UCSD-AML1 (cell line): ENCODE measurements around the gene MYO16.
A peak's percentile ranks its signal among the peaks of the same experiment; 100 is the strongest.

Experiments used
- DNase-seq: peaks from one replicate; lab custom pipeline; 2025; ENCODE audit not compliant: unreplicated experiment; lab: John Stamatoyannopoulos, UW

MYO16 gene

GRCh38 chr13:109113427-109113826, 484.0 kb downstream of the MYO16 start:
- no peak for DNase-seq

- DNase-seq, result no peak
These were observed 484.8 kb downstream of the MYO16 start for GRCh38 chr13:109114162-109114561.

GRCh38 chr13:109114991-109115390, 485.6 kb downstream of the MYO16 start:
- no peak for DNase-seq

GRCh38 chr13:109118521-109118920, 489.1 kb downstream of the MYO16 start:
- no peak for DNase-seq

GRCh38 chr13:109119896-109120295, 490.5 kb downstream of the MYO16 start:
- DNase-seq, result no peak

- DNase-seq, result no peak
These were observed 492.4 kb downstream of the MYO16 start for GRCh38 chr13:109121826-109122225.

- no peak for DNase-seq
These were observed 494.6 kb downstream of the MYO16 start for GRCh38 chr13:109123971-109124370.

- DNase-seq, result no peak
These were observed 496.8 kb downstream of the MYO16 start for GRCh38 chr13:109126178-109126577.

- no peak for DNase-seq
These were observed 497.7 kb downstream of the MYO16 start for GRCh38 chr13:109126891-109127641.

- DNase-seq, result no peak
These were observed 498.7 kb downstream of the MYO16 start for GRCh38 chr13:109128121-109128520.

- no peak for DNase-seq
These were observed 500.9 kb downstream of the MYO16 start for GRCh38 chr13:109130093-109130835.

GRCh38 chr13:109131698-109132257, 502.4 kb downstream of the MYO16 start:
- peak; percentile 55 for DNase-seq

- DNase-seq, result no peak
These were observed 505.6 kb downstream of the MYO16 start for GRCh38 chr13:109135018-109135417.

GRCh38 chr13:109136873-109137272, 507.5 kb downstream of the MYO16 start:
- no peak for DNase-seq

GRCh38 chr13:109139346-109139745, 509.9 kb downstream of the MYO16 start:
- DNase-seq, result no peak

- no peak for DNase-seq
These were observed 510.6 kb downstream of the MYO16 start for GRCh38 chr13:109140054-109140453.

GRCh38 chr13:109140479-109141349, 511.3 kb downstream of the MYO16 start:
- DNase-seq, result no peak

GRCh38 chr13:109141706-109142105, 512.3 kb downstream of the MYO16 start:
- no peak for DNase-seq

GRCh38 chr13:109144693-109145437, 515.5 kb downstream of the MYO16 start:
- no peak for DNase-seq

- no peak for DNase-seq
These were observed 516.2 kb downstream of the MYO16 start for GRCh38 chr13:109145631-109146030.
